GM12891 (cell line): ENCODE data around the gene TP73.

Experiments
- DNase-seq: peaks from one replicate; pipeline ENCODE4 v3.0.0; 2011; ENCODE audit warnings: low spot score; ENCODE audit not compliant: insufficient read length
- FAIRE-seq: peaks from 2 replicates; lab custom pipeline; 2011; peaks lifted over from hg19 to GRCh38; lab: Jason Lieb, UNC
- PAX5 ChIP-seq: IDR thresholded peaks from 2 replicates; pipeline ENCODE4 v1.6.1; 2011; ENCODE audit warnings: low read length, moderate library complexity, mild to moderate bottlenecking; ENCODE audit not compliant: insufficient read depth, severe bottlenecking
- POLR2A ChIP-seq: IDR thresholded peaks from 2 replicates; pipeline ENCODE4 v1.6.1; 2011; ENCODE audit warnings: low read depth, low read length, control low read depth
- POLR2AphosphoS5 ChIP-seq: IDR thresholded peaks from 2 replicates; pipeline ENCODE4 v1.6.1; 2011; ENCODE audit warnings: low read depth, low read length, control low read depth
- POU2F2 ChIP-seq: IDR thresholded peaks from 2 replicates; pipeline ENCODE4 v1.6.1; 2011; ENCODE audit warnings: low read depth, mild to moderate bottlenecking, control low read depth, low read length, moderate library complexity
- SPI1 ChIP-seq: IDR thresholded peaks from 2 replicates; pipeline ENCODE4 v1.6.1; 2011; ENCODE audit warnings: low read depth, low read length, control low read depth
- TAF1 ChIP-seq: IDR thresholded peaks from 2 replicates; pipeline ENCODE4 v1.6.1; 2011; ENCODE audit warnings: low read depth, low read length, control low read depth

TP73 gene

GRCh38 chr1:3670823-3671265, 18.5 kb downstream of the TP73 start:
- no peak for FAIRE-seq
- TF ChIP-seq TAF1 (no peak), POU2F2 (no peak)
- no peak for DNase-seq

- TF ChIP-seq POU2F2 (no peak), PAX5 (no peak), POLR2AphosphoS5 (no peak), TAF1 (no peak), SPI1 (no peak), POLR2A (no peak)
- peak; percentile 41 for FAIRE-seq
- DNase-seq: no peak
These were observed 19.3 kb downstream of the TP73 start for GRCh38 chr1:3671371-3672180.

DNA sequence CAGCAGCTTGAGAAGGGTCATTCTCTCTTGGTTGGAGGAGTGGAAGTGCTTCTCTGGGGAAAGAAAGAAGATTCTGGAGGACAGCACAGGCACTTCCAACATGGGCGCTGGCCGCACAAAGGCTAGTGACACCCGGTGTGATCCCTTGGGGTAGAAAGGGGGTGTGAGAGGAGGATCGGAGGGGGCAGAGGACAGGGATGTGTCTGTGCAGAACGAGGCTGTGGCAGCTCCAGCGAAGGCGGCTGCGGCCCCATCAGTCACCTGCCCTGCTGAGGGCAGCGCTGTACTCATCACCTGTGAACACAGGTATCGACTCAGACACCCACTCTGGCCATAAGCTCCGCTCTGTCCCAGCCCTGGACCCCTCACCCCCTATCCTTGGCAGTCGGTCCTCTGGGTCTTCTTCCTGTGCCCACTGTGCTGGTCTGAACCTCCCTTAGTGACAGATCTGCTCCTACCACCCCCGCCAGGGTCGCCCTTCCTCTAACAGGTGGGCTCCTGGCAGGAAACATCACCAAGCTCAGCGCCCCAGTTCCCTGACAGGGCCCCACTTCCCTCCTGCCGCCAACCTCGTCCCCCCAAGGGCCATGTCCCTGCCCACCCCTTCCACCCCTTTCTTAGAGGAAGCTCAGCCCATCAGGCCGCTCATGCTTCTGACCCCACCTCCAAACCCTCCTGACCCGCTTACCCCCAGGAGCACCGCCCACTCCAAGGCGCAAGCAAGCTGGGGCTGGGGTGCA, 20.1 kb downstream of the TP73 start:
- FAIRE-seq: no peak
- DNase-seq: no peak
- TF ChIP-seq POU2F2: no peak
- TF ChIP-seq TAF1: no peak
- TF ChIP-seq POLR2A: no peak
- TF ChIP-seq SPI1: no peak
- no peak for TF ChIP-seq POLR2AphosphoS5
- TF ChIP-seq PAX5: no peak

DNA sequence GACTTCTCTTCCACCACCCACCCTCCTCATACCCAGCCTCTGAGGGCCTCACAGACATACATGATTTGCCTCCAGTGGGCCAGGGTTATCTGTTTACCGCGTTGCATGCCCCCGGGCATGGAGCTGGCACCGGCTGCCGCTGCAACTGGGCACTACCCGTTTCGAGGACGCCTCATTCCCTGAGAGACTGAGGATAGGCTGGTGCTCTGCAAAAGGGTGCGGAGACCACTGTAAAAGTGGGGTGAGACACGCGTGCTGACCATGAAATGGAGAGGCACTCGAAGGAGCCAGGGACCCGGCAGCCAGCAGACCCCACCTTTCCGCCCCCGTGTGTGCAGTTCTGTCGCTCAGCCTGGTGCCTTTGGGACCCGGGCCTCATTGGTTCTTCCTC, 20.6 kb downstream of the TP73 start:
- no peak for FAIRE-seq
- TF ChIP-seq TAF1 (no peak), POLR2AphosphoS5 (0 out of 2 replicates have a peak, but pooled peaks have one; percentile 2)
- DNase-seq: no peak

GRCh38 chr1:3673381-3674099, 21.2 kb downstream of the TP73 start:
- peak; percentile 89 for FAIRE-seq
- TF ChIP-seq POLR2AphosphoS5 (peak; percentile 21; the same call in 1 of the 2 replicates), POLR2A (no peak)

DNA sequence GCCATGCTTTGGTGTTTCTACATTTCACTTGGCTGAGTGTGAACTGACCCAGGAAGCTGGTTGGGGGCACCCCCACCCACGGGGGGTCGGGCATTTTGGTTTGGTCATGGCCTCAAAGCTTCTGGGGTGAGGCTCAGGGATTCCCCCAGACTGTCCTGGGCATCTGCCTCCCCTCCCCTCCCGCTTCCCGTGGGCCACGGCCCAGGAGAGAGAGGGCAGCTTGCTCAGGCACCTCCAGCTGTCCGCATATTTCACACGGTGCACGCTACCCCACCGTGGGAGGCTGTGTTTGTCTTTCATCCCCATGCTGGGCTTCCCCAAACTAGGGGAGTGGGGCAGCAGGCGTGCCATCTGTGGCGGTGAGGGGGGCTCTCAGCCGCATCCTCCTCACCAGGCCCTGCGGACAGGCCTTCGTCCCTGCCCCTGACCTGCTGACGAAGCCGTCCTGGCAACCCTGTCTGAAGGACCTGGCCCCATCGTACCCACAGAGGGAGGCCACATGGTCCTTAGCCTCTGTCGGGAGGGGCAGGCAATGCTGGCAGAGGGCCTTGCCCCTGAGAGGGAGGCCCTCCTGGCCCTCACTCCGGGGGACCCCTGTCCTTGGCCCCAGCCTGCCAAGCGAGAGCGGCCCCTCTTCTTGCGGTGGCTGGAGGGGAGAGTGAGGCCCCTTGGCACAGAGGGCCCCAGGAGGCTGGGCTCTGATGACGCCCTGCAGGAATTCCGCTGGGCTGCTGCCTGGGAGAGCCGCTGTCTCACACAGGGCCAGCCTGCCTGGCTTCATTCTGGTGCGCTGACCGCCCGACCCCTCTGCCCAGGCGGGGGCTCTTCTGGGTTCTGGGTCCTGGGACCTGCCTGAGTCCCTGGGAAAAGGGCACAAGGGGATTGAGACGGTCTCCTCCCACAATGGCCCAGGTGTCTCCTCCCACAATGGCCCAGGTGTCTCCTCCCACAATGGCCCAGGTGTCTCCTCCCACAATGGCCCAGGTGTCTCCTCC, 22.1 kb downstream of the TP73 start:
- DNase-seq (no peak), FAIRE-seq (peak; percentile 58)
- TF ChIP-seq PAX5 (no peak), POLR2AphosphoS5 (no peak), POLR2A (no peak), TAF1 (no peak), SPI1 (no peak), POU2F2 (no peak)

More at GRCh38 chr1:3673381-3674099, 21.2 kb downstream of the TP73 start:
- DNase-seq: no peak

GRCh38 chr1:3675436-3675835, 23.1 kb downstream of the TP73 start:
- DNase-seq (no peak), FAIRE-seq (peak; percentile 55)
- TF ChIP-seq POLR2AphosphoS5 (no peak), SPI1 (no peak), POLR2A (no peak), PAX5 (no peak), POU2F2 (no peak), TAF1 (no peak)

DNA sequence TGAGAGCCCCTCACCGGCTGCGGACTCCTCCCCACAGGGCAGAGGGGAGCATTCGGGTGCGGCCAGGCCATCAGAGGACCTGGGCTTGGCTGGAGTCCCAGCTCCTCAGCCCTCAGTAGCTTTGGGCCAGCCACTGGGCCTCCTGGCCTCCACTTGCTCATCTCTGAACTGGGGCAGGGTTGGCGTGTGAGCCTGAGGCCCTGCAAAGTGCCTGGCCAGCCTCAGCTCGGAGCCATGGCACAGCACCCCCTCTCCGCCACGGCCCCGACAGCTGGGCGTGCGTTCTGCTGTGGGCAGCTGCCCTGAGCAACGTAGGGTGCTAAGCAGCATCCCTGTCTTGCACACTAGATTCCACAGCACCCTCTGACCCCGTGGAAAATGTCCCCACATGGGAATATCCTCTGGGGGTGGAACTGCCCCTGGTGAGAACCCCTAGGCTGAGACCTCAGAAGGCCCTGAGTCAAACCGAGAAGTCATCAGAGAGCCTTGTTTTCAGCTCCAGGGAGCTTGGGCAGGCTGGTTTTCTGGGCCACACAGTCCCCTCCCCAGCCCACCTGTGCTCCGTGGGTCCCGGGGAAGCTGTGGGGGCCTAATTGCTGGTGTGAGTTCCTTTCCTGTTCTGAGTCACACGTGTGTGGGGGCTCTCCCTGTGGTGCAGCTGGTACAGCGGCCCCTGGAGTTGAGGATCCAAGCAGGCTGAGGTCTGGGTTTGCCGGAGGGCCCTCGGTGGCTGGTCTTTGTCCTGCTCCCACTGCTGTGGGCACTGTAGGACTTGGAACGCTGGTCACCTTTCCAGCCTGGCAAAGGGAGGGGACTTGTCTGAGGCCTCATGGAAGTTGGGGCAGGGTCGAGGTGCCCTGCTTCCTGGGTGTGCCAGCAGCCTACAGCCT, 24.5 kb downstream of the TP73 start:
- TF ChIP-seq POU2F2 (peak; percentile 88; the same call in 1 of the 2 replicates), PAX5 (peak; percentile 78), POLR2A (no peak; the same call in 1 of the 2 replicates), SPI1 (peak; percentile 79)
- DNase-seq (peak; percentile 72), FAIRE-seq (peak; percentile 96)
